WTC11 (cell line): ENCODE results near the gene MAGI2.

ENCODE experiments used
- ATF1 ChIP-seq: sonication (generic); formaldehyde crosslinking; IDR thresholded peaks from 2 replicates; pipeline ENCODE4 v1.8.1; 2023; ENCODE audit warnings: mild to moderate bottlenecking, moderate library complexity, missing genetic modification reagents
- CBFB ChIP-seq: sonication (generic); formaldehyde crosslinking; IDR thresholded peaks from 2 replicates; pipeline ENCODE4 v1.8.1; 2022; ENCODE audit warnings: mild to moderate bottlenecking, low read depth, missing genetic modification reagents
- CREB1 ChIP-seq: sonication (generic); formaldehyde crosslinking; IDR thresholded peaks from 2 replicates; pipeline ENCODE4 v1.8.0; 2023; ENCODE audit warnings: mild to moderate bottlenecking, missing genetic modification reagents
- CTCF ChIP-seq: fragments of 200-600 bp; IDR thresholded peaks from 2 replicates; pipeline ENCODE4 v1.8.0; 2022; ENCODE audit warnings: antibody characterized with exemption
- ETV6 ChIP-seq: sonication (generic); formaldehyde crosslinking; IDR thresholded peaks from 2 replicates; pipeline ENCODE4 v1.8.1; 2022; ENCODE audit warnings: mild to moderate bottlenecking, missing genetic modification reagents
- FOXP1 ChIP-seq: sonication (generic); formaldehyde crosslinking; IDR thresholded peaks from 2 replicates; pipeline ENCODE4 v1.8.0; 2022; ENCODE audit warnings: missing genetic modification reagents, mild to moderate bottlenecking, moderate library complexity, borderline replicate concordance
- KAT7 ChIP-seq: sonication (generic); formaldehyde crosslinking; IDR thresholded peaks from 2 replicates; pipeline ENCODE4 v1.8.1; 2023; ENCODE audit warnings: missing genetic modification reagents, mild to moderate bottlenecking, borderline replicate concordance
- NR2C2 ChIP-seq: sonication (generic); formaldehyde crosslinking; IDR thresholded peaks from 2 replicates; pipeline ENCODE4 v1.8.0; 2022; ENCODE audit warnings: mild to moderate bottlenecking, missing genetic modification reagents
- RELA ChIP-seq: sonication (generic); formaldehyde crosslinking; IDR thresholded peaks from 2 replicates; pipeline ENCODE4 v1.8.1; 2022; ENCODE audit warnings: missing genetic modification reagents, mild to moderate bottlenecking, borderline replicate concordance
- TCF7 ChIP-seq: sonication (generic); formaldehyde crosslinking; IDR thresholded peaks from 2 replicates; pipeline ENCODE4 v1.8.0; 2022; ENCODE audit warnings: mild to moderate bottlenecking, low read depth, missing genetic modification reagents, moderate library complexity
- ZBTB21 ChIP-seq: sonication (generic); formaldehyde crosslinking; IDR thresholded peaks from 2 replicates; pipeline ENCODE4 v1.8.1; 2023; ENCODE audit warnings: mild to moderate bottlenecking, missing genetic modification reagents, borderline replicate concordance
- ZNF121 ChIP-seq: sonication (generic); formaldehyde crosslinking; IDR thresholded peaks from 2 replicates; pipeline ENCODE4 v1.8.0; 2023; ENCODE audit warnings: missing genetic modification reagents
- TF ChIP-seq, protein P1 (sequence below): sonication (generic); formaldehyde crosslinking; IDR thresholded peaks from 2 replicates; pipeline ENCODE4 v1.8.0; 2022; ENCODE audit warnings: mild to moderate bottlenecking, missing genetic modification reagents

DNA sequence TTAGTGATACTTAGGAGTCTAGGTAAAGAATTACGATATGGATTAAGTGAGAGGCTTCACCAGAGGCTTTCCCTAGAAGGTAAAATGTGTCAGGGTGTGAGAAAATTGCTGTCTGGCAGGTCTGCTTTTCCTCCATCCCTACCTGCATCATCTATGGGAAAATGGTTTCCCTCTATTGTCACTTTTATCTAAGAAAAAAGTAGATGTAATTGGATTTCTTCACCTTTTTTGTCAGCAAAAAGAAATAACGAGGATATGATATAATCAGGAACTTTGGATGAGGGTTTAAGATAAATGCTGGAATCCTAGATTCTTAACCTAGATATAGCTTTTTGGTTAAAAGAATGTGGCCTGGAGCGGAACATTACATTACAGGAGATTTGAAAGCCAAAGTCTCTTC is 146.1 kb downstream of the MAGI2 start:
- TF ChIP-seq CTCF (no peak), NR2C2 (no peak), CBFB (CRISPR knock-in tag) (no peak), FOXP1 (CRISPR knock-in tag) (no peak), ETV6 (no peak), RELA (CRISPR knock-in tag) (no peak), CREB1 (no peak), ZNF121 (CRISPR knock-in tag) (no peak), ZBTB21 (CRISPR knock-in tag) (no peak), KAT7 (CRISPR knock-in tag) (no peak), TCF7 (CRISPR knock-in tag) (no peak), ATF1 (no peak)
- TF ChIP-seq, protein P1, sequence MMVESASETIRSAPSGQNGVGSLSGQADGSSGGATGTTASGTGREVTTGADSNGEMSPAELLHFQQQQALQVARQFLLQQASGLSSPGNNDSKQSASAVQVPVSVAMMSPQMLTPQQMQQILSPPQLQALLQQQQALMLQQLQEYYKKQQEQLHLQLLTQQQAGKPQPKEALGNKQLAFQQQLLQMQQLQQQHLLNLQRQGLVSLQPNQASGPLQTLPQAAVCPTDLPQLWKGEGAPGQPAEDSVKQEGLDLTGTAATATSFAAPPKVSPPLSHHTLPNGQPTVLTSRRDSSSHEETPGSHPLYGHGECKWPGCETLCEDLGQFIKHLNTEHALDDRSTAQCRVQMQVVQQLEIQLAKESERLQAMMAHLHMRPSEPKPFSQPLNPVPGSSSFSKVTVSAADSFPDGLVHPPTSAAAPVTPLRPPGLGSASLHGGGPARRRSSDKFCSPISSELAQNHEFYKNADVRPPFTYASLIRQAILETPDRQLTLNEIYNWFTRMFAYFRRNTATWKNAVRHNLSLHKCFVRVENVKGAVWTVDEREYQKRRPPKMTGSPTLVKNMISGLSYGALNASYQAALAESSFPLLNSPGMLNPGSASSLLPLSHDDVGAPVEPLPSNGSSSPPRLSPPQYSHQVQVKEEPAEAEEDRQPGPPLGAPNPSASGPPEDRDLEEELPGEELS (CRISPR knock-in tag) = no peak
